Left hindlimb (tissue), 1 donor: ENCODE results near the gene FANCE.
"Not testable (repeated sequence)": the region's sequence is repeated elsewhere in the genome, so short reads cannot be mapped to it uniquely, and the experiment has no call there.

Source experiments
- DNase-seq: peaks from one replicate; pipeline ENCODE4 v3.0.0-alpha.2; 2018

The FANCE gene

DNA sequence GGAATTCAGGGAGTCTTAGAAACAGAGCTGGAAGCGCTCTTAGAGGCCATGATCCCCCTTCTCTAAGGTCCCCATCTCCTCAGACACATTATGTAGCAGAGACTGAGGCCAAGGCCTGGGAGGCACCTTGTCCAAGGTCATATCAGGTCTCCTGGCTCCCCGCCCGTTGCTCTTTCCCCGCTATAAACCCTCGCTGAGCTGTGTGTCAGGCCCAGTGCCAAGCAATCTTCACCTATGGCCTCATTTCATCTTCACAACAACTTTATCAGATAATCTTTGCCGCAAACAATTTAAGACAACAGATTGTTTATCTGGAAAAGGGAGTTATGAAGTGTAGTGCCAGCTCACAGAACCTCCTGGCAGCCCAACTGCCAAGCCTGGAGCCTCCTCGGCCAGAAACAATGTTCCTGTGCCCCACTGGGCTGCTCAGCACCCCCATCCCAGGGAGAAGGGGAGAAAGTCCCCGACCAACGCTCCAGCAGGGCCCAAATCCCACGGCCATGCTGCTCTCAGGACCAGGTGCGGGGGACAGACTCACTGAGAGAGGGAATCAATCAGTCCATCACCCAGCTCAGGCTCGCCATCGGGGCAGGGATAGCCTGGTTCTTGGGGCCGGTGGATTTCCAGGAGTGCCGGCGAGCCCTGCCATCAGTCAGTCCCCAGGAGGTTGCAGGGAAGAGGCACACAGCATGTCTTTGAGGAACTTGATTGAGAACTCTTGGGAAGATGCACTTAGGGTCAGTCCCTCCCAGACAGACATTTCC, 16.9 kb upstream of the FANCE start:
- no peak for DNase-seq

DNA sequence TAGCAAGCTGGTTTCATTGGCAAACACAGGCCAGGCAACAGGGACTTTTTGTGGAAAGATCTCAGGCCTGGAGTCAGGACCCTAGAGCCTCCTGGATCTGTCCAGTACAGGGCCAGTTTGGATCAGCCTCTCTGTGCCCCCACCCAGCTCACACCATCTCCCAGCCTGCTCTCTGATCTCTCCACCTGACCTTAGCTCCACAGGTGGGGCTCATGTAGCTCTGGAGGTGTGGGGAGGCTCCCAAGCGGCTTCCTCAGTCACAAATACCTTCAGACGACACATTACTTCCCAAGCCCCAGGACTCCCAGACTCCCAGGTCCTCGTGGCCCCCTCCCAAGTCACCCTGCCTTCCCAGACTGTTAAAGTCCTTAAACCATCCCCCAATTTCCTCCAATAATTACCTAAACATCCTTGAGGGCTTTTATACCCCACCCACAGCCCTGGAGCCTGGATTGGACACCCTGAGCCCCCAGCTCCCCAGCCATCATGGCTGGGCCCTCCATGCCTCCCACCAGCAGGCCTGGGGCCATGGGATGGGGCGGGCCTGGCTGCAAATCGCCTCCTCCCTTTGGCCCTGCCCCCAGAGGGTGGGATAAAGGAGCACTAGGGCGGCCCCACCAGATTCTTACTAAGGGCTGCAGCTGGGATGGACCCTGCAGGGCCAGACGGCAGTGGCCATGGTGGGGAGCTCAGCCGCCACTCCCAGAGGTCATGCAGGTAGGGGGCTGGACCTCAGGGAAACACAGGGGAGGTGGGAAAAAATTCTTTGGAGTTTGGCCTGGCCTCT, 15.9 kb upstream of the FANCE start:
- DNase-seq, result no peak

DNA sequence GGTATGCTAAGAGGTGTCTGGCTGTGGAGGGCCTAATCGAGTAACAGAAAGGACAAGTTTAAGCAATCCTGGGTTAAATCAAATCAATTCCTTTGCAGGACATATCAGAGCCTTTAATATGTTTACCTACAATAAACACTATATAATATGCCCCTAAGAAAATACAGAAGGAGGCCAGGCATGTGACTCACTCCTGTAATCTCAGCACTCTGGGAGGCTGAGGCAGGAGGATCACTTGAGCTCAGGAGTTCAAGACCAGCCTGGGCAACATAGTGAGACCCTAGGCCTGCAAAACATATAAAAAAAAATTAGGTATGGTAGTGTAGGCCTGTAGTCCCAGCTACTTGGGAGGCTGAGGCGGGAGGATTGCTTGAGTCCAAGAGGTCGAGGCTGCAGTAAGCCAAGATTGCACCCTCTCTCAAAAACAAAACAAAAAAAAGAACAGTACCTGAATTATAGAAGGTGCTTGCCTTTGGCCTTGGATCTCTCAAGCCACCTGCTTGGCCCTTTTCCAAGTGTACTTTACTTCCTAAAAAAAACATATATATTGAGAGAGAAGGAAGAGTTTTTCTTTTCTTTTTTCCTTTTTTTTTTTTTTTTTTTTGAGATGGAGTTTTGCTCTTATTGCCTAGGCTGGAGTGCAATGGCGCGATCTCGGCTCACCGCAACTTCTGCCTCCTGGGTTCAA, 13.6 kb upstream of the FANCE start:
- DNase-seq, result not testable (repeated sequence)

DNA sequence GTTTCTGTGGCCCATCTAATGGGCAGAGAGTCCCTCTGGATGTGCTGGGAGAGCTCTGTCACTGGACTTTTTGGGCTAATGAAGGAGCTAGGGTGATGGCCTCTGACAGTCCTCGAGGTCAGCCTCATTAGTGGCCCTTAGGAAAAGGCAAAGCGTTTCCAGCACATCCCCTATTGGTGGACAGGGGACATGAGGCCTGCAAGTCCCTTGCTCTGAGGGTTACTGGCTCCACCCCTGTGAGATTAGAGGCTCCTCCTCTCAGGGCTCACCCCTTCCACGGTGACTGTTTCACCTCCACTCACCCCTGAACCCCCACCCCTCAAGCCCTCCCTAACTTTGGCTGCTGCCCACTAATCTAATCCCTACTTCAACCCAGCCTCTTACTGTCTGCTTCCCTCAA, 12.8 kb upstream of the FANCE start:
- DNase-seq, result no peak

GRCh38 chr6:35441205-35441604, 10.9 kb upstream of the FANCE start:
- DNase-seq, result no peak

GRCh38 chr6:35441642-35442041, 10.5 kb upstream of the FANCE start:
- no peak for DNase-seq

DNA sequence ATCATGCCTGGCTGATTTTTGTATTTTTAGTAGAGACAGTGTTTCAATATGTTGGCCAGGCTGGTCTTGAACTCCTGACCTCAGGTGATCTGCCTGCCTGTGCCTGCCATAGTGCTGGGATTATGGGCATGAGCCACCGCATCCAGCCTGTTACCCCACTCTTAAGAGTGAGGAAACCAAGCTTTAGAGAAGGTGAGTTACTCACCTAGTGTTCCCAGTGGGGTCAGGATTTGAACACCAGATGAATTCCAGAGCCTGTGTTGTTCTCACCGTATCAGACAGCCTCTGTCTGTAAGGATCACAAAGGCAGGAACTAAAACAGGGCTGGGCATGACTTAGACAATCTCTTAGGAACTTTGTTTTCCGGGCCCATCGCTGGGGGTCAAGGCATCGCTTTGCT, 9.4 kb upstream of the FANCE start:
- no peak for DNase-seq

DNA sequence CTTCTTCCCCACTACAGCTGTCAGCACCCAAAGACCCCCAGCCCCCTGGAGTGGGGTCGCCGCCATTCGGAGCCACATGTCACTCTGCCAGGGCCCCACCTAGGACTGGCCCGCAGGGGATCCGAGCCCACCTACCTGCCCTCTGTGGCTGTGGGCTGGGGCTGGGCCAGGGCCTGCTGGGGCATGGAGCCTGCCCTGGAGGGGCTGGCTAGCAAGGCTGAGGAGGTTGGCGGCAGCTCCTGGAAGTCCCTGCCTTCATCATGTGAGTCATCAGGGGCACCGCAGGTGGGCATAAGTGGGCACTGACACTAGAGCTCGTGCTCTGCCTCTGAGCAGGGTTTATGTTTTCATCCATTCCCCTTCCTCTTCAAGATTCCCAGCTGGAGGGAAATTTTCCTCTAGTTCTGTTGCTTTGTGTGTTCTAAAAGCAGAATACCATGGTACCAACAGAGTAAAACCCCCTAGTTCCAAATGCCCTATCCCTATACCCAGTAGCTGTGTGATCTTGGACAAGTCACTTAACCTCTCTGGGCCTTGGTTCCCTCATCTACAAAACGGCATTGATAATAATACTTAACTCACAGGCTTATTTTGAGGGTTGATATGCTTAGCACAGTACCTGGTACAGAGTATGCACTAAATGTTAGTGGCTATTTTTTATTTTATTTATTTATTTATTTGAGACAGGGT, 8.7 kb upstream of the FANCE start:
- no peak for DNase-seq

- DNase-seq, result no peak
These were observed 6.4 kb upstream of the FANCE start for GRCh38 chr6:35445691-35446090.

GRCh38 chr6:35448191-35448590, 3.9 kb upstream of the FANCE start:
- DNase-seq, result no peak

- no peak for DNase-seq
These were observed 2.8 kb upstream of the FANCE start for GRCh38 chr6:35449287-35449881.

DNA sequence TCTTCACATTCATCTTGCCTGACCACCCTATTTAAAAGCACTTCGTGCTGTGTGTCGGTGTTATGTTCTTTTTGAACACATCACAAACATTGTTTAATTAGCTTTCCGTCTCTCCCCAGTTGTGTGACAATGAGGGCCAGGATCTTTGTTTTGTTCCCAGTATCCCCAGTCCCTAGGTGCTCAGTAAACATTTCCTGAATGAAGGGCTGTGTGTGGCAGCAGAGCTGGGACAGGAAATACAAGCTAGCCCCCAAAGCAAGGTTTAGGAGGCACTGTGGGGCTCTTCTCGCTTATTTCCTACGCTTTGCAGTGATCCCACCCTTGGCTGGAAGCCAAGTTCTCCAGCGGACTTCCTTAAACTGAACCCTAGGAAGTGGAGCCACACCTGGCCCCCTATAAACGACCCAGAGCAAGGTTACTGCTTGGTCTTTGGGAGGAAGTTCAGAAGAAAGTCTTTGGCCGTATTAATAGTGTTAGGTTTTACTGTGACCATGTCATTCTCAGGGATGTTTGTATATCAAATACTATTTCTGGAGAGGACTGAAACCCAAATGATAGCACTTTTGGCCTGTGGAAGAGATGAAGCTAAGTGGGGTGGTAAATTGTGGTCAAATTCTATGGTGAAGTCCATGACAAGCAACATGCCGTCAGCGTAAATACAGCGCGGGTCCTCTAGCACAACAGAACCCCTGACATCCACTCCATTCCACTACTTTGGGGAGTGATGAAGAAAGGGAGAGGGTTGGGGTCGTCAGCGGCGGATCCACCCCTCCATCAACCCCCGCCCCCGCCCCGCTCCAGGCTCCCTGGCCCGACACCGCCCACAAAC, 570 bp upstream of the FANCE start:
- no peak for DNase-seq

- no peak for DNase-seq
These were observed 1.1 kb downstream of the FANCE start for GRCh38 chr6:35453236-35453635.

DNA sequence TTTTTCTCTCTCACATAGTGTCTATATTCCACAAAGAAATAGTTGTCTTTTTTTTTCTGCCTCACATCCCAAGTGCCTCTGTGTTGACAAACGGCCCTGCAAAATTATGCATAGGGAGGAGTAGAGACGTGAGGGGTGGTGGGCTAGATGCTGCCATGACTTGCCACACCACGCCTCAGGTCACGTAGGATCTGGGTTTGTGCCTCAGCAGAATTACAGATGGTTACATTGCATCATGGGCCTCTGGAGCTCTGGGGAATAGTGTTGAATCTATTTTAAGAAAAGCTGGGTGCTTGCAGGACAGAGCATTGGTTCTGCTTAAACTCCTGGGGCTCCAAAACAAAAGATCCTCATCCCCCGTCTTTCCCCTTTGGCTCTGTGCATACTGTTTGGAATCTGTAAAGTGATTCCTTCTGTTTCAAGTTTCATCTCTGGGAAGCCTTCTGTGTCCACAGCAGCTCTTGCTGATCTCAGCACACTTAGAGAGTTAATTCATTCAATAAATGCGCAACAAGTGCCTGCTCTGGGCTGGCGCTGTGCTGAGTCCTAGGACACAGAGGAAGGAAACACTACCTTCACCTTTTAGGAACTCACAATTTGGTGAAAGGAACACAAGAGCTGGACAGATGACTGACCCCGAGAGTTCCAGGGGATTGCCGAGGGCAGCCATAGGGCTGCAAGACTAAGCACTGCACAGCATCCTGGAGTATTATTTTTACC, 2.4 kb downstream of the FANCE start:
- DNase-seq, result no peak

DNA sequence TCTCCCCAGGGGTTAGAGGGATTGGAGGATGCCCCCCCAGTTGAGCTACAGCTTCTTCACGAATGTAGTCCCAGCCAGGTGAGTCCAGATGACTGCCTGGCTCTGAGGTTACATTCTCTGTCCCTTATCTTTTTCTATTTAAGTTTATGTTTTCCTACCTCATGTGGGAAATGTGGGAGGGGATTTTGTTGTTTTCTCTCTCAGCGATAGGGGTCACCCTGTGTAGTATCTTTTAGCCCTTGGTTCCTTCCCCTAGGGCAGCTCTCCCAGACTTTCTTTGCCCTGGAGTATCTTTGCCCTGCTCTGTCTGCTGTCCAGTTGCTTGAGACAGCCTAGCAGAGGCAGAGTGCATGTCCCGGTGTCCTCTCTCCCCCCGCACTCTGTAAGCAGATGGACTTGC, 5.8 kb downstream of the FANCE start:
- DNase-seq, result no peak

GRCh38 chr6:35461270-35461669, 9.1 kb downstream of the FANCE start:
- DNase-seq, result no peak

GRCh38 chr6:35463292-35463691, 11.2 kb downstream of the FANCE start:
- no peak for DNase-seq

GRCh38 chr6:35465646-35466045, 13.5 kb downstream of the FANCE start:
- DNase-seq, result no peak

- peak; percentile 96 for DNase-seq
These were observed 16.2 kb downstream of the FANCE start, which contains the start of gene RPL10A for GRCh38 chr6:35468181-35468979. Gene RPL10A (plus strand): TSS chr6:35468401. CDS start chr6:35468435, 34 bp downstream.
